K562 (cell line): ENCODE measurements around the gene ORC3.

Experiments used
- EP400 ChIP-seq: fragments of 450-650 bp; IDR thresholded peaks from 2 replicates; pipeline ENCODE4 v1.6.1; 2017; ENCODE audit warnings: antibody characterized with exemption, mild to moderate bottlenecking, moderate library complexity
- FOXA3 ChIP-seq, 2 experiments: fragments of 450-650 bp in 1 of 2; sonication (generic) in 1 of 2; formaldehyde crosslinking; IDR thresholded peaks in 1 of 2; conservative IDR thresholded peaks in 1 of 2; 2 replicates each; pipeline versions ENCODE4 v1.4.0 to v1.8.0; 2020 to 2022; ENCODE audit warnings: mild to moderate bottlenecking in 2 of 2, missing genetic modification reagents in 1 of 2
- GABPB1 ChIP-seq: sonication (generic); formaldehyde crosslinking; IDR thresholded peaks from 2 replicates; pipeline ENCODE4 v1.8.0; 2022; ENCODE audit warnings: mild to moderate bottlenecking, missing genetic modification reagents
- HDAC1 ChIP-seq, 2 experiments: fragments of 450-650 bp; IDR thresholded peaks; 2 replicates each; pipeline ENCODE4 v1.6.1; 2016 to 2017; ENCODE audit warnings: inconsistent platforms in 1 of 2, mild to moderate bottlenecking in 1 of 2, moderate library complexity in 1 of 2
- PCBP1 ChIP-seq: fragments of 200-400 bp; formaldehyde crosslinking; IDR thresholded peaks from 2 replicates; pipeline ENCODE4 v1.6.1; 2018; ENCODE audit warnings: mild to moderate bottlenecking, low read depth, low read length; ENCODE audit not compliant: poor library complexity, severe bottlenecking
- ZNF780A ChIP-seq: fragments of 250-450 bp; sonication (Bioruptor Pico); IDR thresholded peaks from 2 replicates; pipeline ENCODE4 v1.5.0; 2021; ENCODE audit warnings: mild to moderate bottlenecking
- TF ChIP-seq, protein P1 (sequence below), 3 experiments: IDR thresholded peaks in 2 of 3; conservative IDR thresholded peaks in 1 of 3; 2 replicates each; pipeline ENCODE4 v1.5.1; 2011 to 2012; ENCODE audit warnings: low read length in 3 of 3, mild to moderate bottlenecking in 3 of 3, control low read depth in 2 of 3, improper control_type of control experiment in 1 of 3, inconsistent platforms in 1 of 3, low read depth in 1 of 3, mixed read lengths in 1 of 3, moderate library complexity in 1 of 3; ENCODE audit not compliant: insufficient read depth in 2 of 3
- TF ChIP-seq, protein P2 (sequence below), 2 experiments: fragments of 450-650 bp in 1 of 2; IDR thresholded peaks; 2 replicates each; pipeline ENCODE4 v1.6.1; 2011 to 2017; ENCODE audit warnings: low read depth in 2 of 2, antibody characterized with exemption in 1 of 2, borderline replicate concordance in 1 of 2, low read length in 1 of 2, mild to moderate bottlenecking in 1 of 2, mixed read lengths in 1 of 2; ENCODE audit not compliant: control insufficient read depth in 1 of 2

DNA sequence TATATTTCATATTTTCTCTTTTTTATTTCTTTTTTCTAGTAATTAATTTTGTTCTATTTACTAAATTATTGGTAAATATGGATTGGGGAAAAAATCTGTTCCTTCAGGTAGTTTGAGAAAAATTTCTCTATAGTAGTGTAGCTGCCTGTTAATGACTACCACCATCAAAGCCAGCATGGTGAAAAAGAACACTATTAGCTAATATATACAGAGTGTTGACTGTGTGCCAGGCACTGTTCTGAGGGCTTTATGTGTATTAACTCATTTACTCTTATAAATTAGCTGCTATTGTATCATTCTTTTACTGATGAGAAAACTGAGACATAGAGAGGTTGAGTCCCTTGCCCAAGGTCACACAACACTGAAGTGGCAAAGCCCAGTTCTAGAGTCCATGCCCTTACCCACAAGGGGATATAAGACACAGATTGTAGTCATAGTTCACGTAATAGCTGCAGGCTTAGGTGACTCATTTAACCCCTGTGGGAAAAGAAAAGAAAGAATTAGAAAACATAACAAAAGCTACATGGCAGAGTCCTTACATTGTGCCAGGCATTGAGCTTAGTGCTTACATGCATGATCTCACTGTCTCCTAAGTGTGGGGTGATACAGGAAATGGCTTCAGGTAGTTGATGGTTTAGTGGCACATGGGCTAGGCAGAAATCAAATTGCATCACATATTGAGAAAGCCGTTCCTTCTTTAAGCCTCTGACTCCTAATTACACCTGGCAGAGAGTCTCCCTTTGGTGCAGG is 124.3 kb downstream of the ORC3 start:
- TF ChIP-seq, protein P1, sequence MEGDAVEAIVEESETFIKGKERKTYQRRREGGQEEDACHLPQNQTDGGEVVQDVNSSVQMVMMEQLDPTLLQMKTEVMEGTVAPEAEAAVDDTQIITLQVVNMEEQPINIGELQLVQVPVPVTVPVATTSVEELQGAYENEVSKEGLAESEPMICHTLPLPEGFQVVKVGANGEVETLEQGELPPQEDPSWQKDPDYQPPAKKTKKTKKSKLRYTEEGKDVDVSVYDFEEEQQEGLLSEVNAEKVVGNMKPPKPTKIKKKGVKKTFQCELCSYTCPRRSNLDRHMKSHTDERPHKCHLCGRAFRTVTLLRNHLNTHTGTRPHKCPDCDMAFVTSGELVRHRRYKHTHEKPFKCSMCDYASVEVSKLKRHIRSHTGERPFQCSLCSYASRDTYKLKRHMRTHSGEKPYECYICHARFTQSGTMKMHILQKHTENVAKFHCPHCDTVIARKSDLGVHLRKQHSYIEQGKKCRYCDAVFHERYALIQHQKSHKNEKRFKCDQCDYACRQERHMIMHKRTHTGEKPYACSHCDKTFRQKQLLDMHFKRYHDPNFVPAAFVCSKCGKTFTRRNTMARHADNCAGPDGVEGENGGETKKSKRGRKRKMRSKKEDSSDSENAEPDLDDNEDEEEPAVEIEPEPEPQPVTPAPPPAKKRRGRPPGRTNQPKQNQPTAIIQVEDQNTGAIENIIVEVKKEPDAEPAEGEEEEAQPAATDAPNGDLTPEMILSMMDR (IDR thresholded peaks at IDR 0.05 in 2 of 3, conservative IDR thresholded peaks at IDR 0.05 in 1 of 3; ENCODE audit: insufficient read depth in 2 of 3, low read depth in 1 of 3, low read length in 3 of 3), result no peak
- TF ChIP-seq HDAC1 (IDR thresholded peaks at IDR 0.05) (no peak), ZNF780A (CRISPR knock-in tag) (no peak), GABPB1 (CRISPR knock-in tag) (no peak), EP400 (no peak), PCBP1 (no peak), FOXA3 (CRISPR knock-in tag; conservative IDR thresholded peaks at IDR 0.05 in 1 of 2, IDR thresholded peaks at IDR 0.05 in 1 of 2) (no peak)
- TF ChIP-seq, protein P2, sequence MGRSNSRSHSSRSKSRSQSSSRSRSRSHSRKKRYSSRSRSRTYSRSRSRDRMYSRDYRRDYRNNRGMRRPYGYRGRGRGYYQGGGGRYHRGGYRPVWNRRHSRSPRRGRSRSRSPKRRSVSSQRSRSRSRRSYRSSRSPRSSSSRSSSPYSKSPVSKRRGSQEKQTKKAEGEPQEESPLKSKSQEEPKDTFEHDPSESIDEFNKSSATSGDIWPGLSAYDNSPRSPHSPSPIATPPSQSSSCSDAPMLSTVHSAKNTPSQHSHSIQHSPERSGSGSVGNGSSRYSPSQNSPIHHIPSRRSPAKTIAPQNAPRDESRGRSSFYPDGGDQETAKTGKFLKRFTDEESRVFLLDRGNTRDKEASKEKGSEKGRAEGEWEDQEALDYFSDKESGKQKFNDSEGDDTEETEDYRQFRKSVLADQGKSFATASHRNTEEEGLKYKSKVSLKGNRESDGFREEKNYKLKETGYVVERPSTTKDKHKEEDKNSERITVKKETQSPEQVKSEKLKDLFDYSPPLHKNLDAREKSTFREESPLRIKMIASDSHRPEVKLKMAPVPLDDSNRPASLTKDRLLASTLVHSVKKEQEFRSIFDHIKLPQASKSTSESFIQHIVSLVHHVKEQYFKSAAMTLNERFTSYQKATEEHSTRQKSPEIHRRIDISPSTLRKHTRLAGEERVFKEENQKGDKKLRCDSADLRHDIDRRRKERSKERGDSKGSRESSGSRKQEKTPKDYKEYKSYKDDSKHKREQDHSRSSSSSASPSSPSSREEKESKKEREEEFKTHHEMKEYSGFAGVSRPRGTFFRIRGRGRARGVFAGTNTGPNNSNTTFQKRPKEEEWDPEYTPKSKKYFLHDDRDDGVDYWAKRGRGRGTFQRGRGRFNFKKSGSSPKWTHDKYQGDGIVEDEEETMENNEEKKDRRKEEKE (IDR thresholded peaks at IDR 0.05; ENCODE audit: borderline replicate concordance in 1 of 2, control insufficient read depth in 1 of 2, low read depth in 2 of 2, low read length in 1 of 2), result no peak
